ENCODE results near the gene MYO7A. TPM values are rescaled to one million over a fixed set of nuclear protein-coding genes. Genes with fewer than 3 reads are reported as not detected.

Gene MYO7A
- total RNA-seq, 1 donor from 2014 or later, result not detected

DNA sequence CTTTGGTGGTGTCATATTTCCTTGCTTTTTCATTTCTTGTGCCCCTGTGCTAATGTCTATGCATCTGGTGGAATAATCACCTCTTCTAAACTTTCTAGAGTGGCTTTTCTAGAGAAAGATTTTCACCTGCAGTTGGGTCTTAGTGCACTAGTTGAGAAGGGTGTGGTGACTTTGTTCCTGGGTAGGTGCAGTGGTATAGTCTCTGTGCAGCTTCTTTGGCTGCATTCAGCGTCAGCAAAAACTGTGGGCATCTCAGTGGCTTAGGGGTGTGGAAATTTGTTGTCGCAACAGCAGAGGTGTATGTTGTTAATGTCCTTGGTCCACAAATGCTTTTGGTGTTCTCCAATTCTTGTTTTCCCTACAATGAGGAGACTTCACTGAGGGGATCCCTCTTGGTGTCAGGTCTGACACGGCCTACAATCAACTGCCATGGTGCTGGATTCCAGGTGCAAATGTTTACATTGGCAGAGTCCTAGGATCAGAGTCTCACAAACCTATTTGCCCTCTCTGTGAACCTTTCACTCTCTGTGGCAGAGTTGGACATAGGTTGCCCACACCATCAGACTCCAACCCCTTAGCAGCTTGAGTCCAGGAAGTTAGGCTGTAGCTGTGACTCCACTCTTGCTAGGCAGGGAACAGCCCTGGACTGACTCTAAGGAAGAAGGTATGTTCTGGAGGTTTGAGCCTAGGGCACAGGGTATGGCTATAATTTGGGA, 124.7 kb downstream of the MYO7A start:
- no peak for TF ChIP-seq CTCF (IDR thresholded peaks at IDR 0.05)
- Mint-ChIP-seq H3K36me3 (ENCODE audit: unreplicated experiment) (peaks cover 6% of the 10 kb centered on the region), H3K27ac (ENCODE audit: unreplicated experiment) (no peak overlapping the region), H3K4me1 (ENCODE audit: unreplicated experiment) (no peaks in the 10 kb centered on the region), H3K4me3 (ENCODE audit: unreplicated experiment) (no peak overlapping the region), H3K27me3 (ENCODE audit: unreplicated experiment) (peaks cover 3% of the 10 kb centered on the region), H3K9me3 (ENCODE audit: unreplicated experiment) (peaks cover 8% of the 10 kb centered on the region)
- DNase-seq (ENCODE audit: extremely low spot score, unreplicated experiment), result no peak

GRCh38 chr11:77253690-77254089, 125.6 kb downstream of the MYO7A start:
- H3K36me3 Mint-ChIP-seq (ENCODE audit: unreplicated experiment), result peaks cover 6% of the 10 kb centered on the region
- DNase-seq (ENCODE audit: extremely low spot score, unreplicated experiment), result no peak
- no peaks in the 10 kb centered on the region for H3K4me1 Mint-ChIP-seq (ENCODE audit: unreplicated experiment)
- no peak overlapping the region for H3K27ac Mint-ChIP-seq (ENCODE audit: unreplicated experiment)
- H3K4me3 Mint-ChIP-seq (ENCODE audit: unreplicated experiment), result no peak overlapping the region
- no peak for TF ChIP-seq CTCF (IDR thresholded peaks at IDR 0.05)
- H3K27me3 Mint-ChIP-seq (ENCODE audit: unreplicated experiment), result peaks cover 4% of the 10 kb centered on the region
- peaks cover 8% of the 10 kb centered on the region for H3K9me3 Mint-ChIP-seq (ENCODE audit: unreplicated experiment)

GRCh38 chr11:77259641-77260040, 131.6 kb downstream of the MYO7A start:
- Mint-ChIP-seq H3K9me3 (ENCODE audit: unreplicated experiment) (peaks cover 31% of the 10 kb centered on the region), H3K4me1 (ENCODE audit: unreplicated experiment) (peaks cover 9% of the 10 kb centered on the region), H3K36me3 (ENCODE audit: unreplicated experiment) (peaks cover 2% of the 10 kb centered on the region), H3K27ac (ENCODE audit: unreplicated experiment) (no peak overlapping the region), H3K27me3 (ENCODE audit: unreplicated experiment) (peaks cover 24% of the 10 kb centered on the region), H3K4me3 (ENCODE audit: unreplicated experiment) (no peak overlapping the region)
- no peak for DNase-seq (ENCODE audit: extremely low spot score, unreplicated experiment)
- no peak for TF ChIP-seq CTCF (IDR thresholded peaks at IDR 0.05)

DNA sequence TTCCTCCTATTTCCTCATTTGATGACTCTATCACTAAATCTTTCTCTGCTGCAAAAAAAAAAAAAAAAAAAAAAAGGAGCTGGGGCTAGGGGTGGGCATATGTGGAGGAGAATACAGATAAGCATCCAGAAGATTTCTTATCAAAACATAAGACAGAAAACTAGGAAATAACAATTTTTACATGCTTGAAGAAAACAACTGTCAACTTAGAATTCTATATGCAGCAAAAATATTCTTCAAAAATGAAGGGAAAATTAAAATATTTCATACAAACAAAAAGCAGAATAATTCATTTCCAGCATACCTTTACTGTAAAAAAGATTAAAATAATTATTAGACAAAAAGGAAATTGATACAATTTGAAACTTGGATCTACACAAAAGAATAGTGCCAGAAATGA, 134.8 kb downstream of the MYO7A start:
- Mint-ChIP-seq H3K4me1 (ENCODE audit: unreplicated experiment) (peaks cover 13% of the 10 kb centered on the region), H3K27ac (ENCODE audit: unreplicated experiment) (no peak overlapping the region), H3K36me3 (ENCODE audit: unreplicated experiment) (no peaks in the 10 kb centered on the region), H3K27me3 (ENCODE audit: unreplicated experiment) (peaks cover 24% of the 10 kb centered on the region), H3K4me3 (ENCODE audit: unreplicated experiment) (no peak overlapping the region), H3K9me3 (ENCODE audit: unreplicated experiment) (peaks cover 31% of the 10 kb centered on the region)
- DNase-seq (ENCODE audit: extremely low spot score, unreplicated experiment), result no peak
- no peak for TF ChIP-seq CTCF (IDR thresholded peaks at IDR 0.05)

Other genes starting within 250 kb of the MYO7A start
- gene B3GNT6, start 93.8 kb upstream of the MYO7A start, total RNA-seq, result not detected in 2 replicates
- 12.8 TPM in 2 replicates for gene CAPN5, start 61.3 kb upstream of the MYO7A start, total RNA-seq
- not detected in 2 replicates for gene OMP, start 25.4 kb upstream of the MYO7A start, total RNA-seq
- not detected in 2 replicates for gene GDPD4, start 173.4 kb downstream of the MYO7A start, total RNA-seq